CD14-positive monocyte (primary cell): ENCODE measurements around the gene LDHB. TPM values are rescaled to one million over a fixed set of nuclear protein-coding genes. Genes with fewer than 3 reads are reported as not detected.

ENCODE experiments used
- DNase-seq, 3 donors: peaks; one replicate each; pipeline ENCODE4 v3.0.0-alpha.2; 2011 to 2022
- H2AFZ ChIP-seq: 2 replicates; pipeline ENCODE4 v1.6.0; 2012; ENCODE audit warnings: mild to moderate bottlenecking, low read depth, low read length, inconsistent platforms; ENCODE audit not compliant: insufficient read depth, poor library complexity, severe bottlenecking
- H3K27ac ChIP-seq, 2 donors: 1 replicate in 1 of 2; 2 replicates in 1 of 2; pipeline ENCODE4 v1.5.1; 2012 to 2013; ENCODE audit warnings: low read length in 2 of 2, control low read depth in 1 of 2, inconsistent platforms in 1 of 2, low read depth in 1 of 2, mild to moderate bottlenecking in 1 of 2
- H3K27me3 ChIP-seq, 2 donors: one replicate each; pipeline versions ENCODE4 v1.6.0 to v1.6.1; 2011 to 2013; ENCODE audit warnings: low read length in 2 of 2; ENCODE audit not compliant: control insufficient read depth in 2 of 2, insufficient read depth in 2 of 2
- H3K36me3 ChIP-seq, 2 donors: replicated peaks in 1 of 2; 1 replicate in 1 of 2; 2 replicates in 1 of 2; pipeline versions ENCODE4 v1.5.1 to v1.6.1; 2012 to 2013; ENCODE audit warnings: low read length in 2 of 2, control low read depth in 1 of 2, inconsistent platforms in 1 of 2, mild to moderate bottlenecking in 1 of 2; ENCODE audit not compliant: insufficient read depth in 2 of 2, control insufficient read depth in 1 of 2
- H3K4me1 ChIP-seq, 2 donors: 1 replicate in 1 of 2; 2 replicates in 1 of 2; pipeline versions ENCODE4 v1.5.1 to v1.6.1; 2012 to 2013; ENCODE audit warnings: low read length in 2 of 2, control low read depth in 1 of 2, inconsistent platforms in 1 of 2, mild to moderate bottlenecking in 1 of 2, moderate library complexity in 1 of 2; ENCODE audit not compliant: insufficient read depth in 2 of 2, control insufficient read depth in 1 of 2
- H3K4me2 ChIP-seq: replicated peaks from 2 replicates; pipeline ENCODE3; 2012; ENCODE audit warnings: low read length, moderate library complexity, mild to moderate bottlenecking; ENCODE audit not compliant: poor library complexity, severe bottlenecking; ENCODE audit errors: extremely low read depth
- H3K4me3 ChIP-seq, 3 experiments: fragments of 200-600 bp in 1 of 3; sonication (generic) in 1 of 3; replicated peaks in 1 of 3; 1 replicate in 2 of 3; 2 replicates in 1 of 3; pipeline ENCODE4 v1.5.1; 2011 to 2013; ENCODE audit warnings: low read length in 3 of 3, mild to moderate bottlenecking in 3 of 3, control low read depth in 2 of 3, low read depth in 2 of 3, inconsistent platforms in 1 of 3, moderate library complexity in 1 of 3
- H3K79me2 ChIP-seq: 2 replicates; pipeline ENCODE4 v1.6.0; 2012; ENCODE audit warnings: mild to moderate bottlenecking, control low read depth, inconsistent platforms, low read length, moderate library complexity; ENCODE audit not compliant: insufficient read depth
- H3K9ac ChIP-seq: 2 replicates; pipeline ENCODE4 v1.6.0; 2017; ENCODE audit warnings: low read length, mild to moderate bottlenecking; ENCODE audit not compliant: insufficient read depth, poor library complexity, severe bottlenecking
- H3K9me3 ChIP-seq, 2 donors: replicated peaks in 1 of 2; 1 replicate in 1 of 2; 2 replicates in 1 of 2; pipeline versions ENCODE4 v1.5.1 to v1.6.1; 2012 to 2013; ENCODE audit warnings: low read length in 2 of 2, control low read depth in 1 of 2; ENCODE audit not compliant: control insufficient read depth in 1 of 2, insufficient read depth in 1 of 2
- H4K20me1 ChIP-seq: 2 replicates; pipeline ENCODE4 v1.6.0; 2012; ENCODE audit warnings: mild to moderate bottlenecking, low read length, control low read depth, moderate library complexity; ENCODE audit not compliant: insufficient read depth
- H3K27ac Mint-ChIP-seq, 7 donors: one replicate each; pipeline ENCODE4 v1.8.0; 2020; ENCODE audit warnings: mild to moderate bottlenecking in 7 of 7, mixed read lengths in 7 of 7, moderate library complexity in 6 of 7, inconsistent platforms in 2 of 7
- H3K27me3 Mint-ChIP-seq, 3 donors: one replicate each; pipeline ENCODE4 v1.8.0; 2021 to 2022; ENCODE audit warnings: low read depth in 3 of 3, mild to moderate bottlenecking in 3 of 3, mixed read lengths in 3 of 3, moderate library complexity in 3 of 3, inconsistent platforms in 1 of 3
- H3K36me3 Mint-ChIP-seq, 2 donors: one replicate each; pipeline ENCODE4 v1.8.0; 2020; ENCODE audit warnings: mixed read lengths in 2 of 2, inconsistent platforms in 1 of 2, mild to moderate bottlenecking in 1 of 2
- H3K4me1 Mint-ChIP-seq: one replicate; pipeline ENCODE4 v1.8.0; 2020; ENCODE audit warnings: mild to moderate bottlenecking, mixed read lengths
- H3K4me3 Mint-ChIP-seq, 2 donors: one replicate each; pipeline ENCODE4 v1.8.0; 2020; ENCODE audit warnings: mild to moderate bottlenecking in 2 of 2, mixed read lengths in 2 of 2, moderate library complexity in 1 of 2
- H3K9me3 Mint-ChIP-seq, 7 donors: one replicate each; pipeline ENCODE4 v1.8.0; 2020 to 2022; ENCODE audit warnings: mixed read lengths in 7 of 7, mild to moderate bottlenecking in 6 of 7, moderate library complexity in 6 of 7, inconsistent platforms in 2 of 7
- WGBS: methylation state at CpG from one replicate; pipeline ENCODE4 v1.1.5; 2013; ENCODE audit warnings: missing lambda C conversion rate; ENCODE audit not compliant: insufficient coverage; 5-methylcytosine and 5-hydroxymethylcytosine counted together
- intact Hi-C, 2 donors: fragments of 100-400 bp; cut with micrococcal nuclease; formaldehyde crosslinking; loops; one replicate each; pipeline versions ENCODE4 v1.15.0 to v1.15.1; 2023
- polyA plus RNA-seq, 3 donors: library from polyadenylated mRNA; depleted of rRNA in 1 of 3; unstranded in 2 of 3; stranded (reverse) in 1 of 3; fragments of 300-500 nt in 2 of 3; fragments of >200 nt in 1 of 3; fragmentation: Illumina TruSeq in 2 of 3; gene quantifications; 1 replicate in 2 of 3; 2 replicates in 1 of 3; pipeline ENCODE4 v1.2.3, GENCODE V29; 2012 to 2021
- TF ChIP-seq, protein P1 (sequence below): fragments of 200-600 bp; IDR thresholded peaks from one replicate; pipeline ENCODE4 v1.8.0; 2022; ENCODE audit warnings: antibody characterized with exemption, mild to moderate bottlenecking

Gene LDHB
- polyA plus RNA-seq, 3 donors, result 49.6 to 148 (median 121) TPM

DNA sequence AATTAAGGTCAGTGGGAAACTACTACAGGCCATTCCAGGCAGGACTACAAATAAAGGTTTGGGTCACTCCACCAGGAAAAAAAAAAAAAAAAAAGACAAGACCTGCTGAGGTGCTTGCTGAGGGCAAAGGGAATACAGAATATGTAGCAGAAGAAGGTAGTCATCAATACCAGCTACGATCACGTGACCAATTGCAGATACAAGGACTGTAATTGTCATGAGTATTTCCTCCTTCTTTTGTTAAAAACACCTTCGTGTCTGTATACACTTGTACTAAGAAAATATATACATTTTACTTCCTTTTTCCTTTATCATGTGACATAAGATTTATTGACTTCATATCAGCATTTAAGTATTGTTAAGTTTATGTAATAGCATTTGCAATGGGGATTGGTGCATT is 72.2 kb downstream of the LDHB start:
- Histone ChIP-seq H3K36me3 (no peaks in the 10 kb centered on the region), H3K27me3 (no peaks in the 10 kb centered on the region), H3K4me2 (no peak overlapping the region), H4K20me1 (no peaks in the 10 kb centered on the region), H2AFZ (no peak overlapping the region), H3K4me3 (no peak overlapping the region), H3K9ac (no peak overlapping the region), H3K4me1 (no peaks in the 10 kb centered on the region), H3K79me2 (no peaks in the 10 kb centered on the region), H3K27ac (no peak overlapping the region), H3K9me3 (peaks cover 0 to 15% of the 10 kb centered on the region in 2 donors)
- Mint-ChIP-seq H3K4me1 (peaks cover 8% of the 10 kb centered on the region), H3K27ac (no peak overlapping the region), H3K27me3 (no peaks in the 10 kb centered on the region), H3K9me3 (peaks cover 2 to 21% (median 12%) of the 10 kb centered on the region in 7 donors), H3K4me3 (no peak overlapping the region), H3K36me3 (no peaks in the 10 kb centered on the region)
- TF ChIP-seq, protein P1, sequence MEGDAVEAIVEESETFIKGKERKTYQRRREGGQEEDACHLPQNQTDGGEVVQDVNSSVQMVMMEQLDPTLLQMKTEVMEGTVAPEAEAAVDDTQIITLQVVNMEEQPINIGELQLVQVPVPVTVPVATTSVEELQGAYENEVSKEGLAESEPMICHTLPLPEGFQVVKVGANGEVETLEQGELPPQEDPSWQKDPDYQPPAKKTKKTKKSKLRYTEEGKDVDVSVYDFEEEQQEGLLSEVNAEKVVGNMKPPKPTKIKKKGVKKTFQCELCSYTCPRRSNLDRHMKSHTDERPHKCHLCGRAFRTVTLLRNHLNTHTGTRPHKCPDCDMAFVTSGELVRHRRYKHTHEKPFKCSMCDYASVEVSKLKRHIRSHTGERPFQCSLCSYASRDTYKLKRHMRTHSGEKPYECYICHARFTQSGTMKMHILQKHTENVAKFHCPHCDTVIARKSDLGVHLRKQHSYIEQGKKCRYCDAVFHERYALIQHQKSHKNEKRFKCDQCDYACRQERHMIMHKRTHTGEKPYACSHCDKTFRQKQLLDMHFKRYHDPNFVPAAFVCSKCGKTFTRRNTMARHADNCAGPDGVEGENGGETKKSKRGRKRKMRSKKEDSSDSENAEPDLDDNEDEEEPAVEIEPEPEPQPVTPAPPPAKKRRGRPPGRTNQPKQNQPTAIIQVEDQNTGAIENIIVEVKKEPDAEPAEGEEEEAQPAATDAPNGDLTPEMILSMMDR, result no peak
- no peak for DNase-seq
- no CpG with 5 or more reads among the region's 3 CpGs for WGBS
- intact Hi-C loops, result no loop called here

Other genes with a start within 250 kb of the LDHB start
- 10 to 100 TPM; 13.6 to 24.4 (median 16.2) TPM for gene PYROXD1, start 220.2 kb downstream of the LDHB start, polyA plus RNA-seq
- gene RECQL, start 156.2 kb downstream of the LDHB start, polyA plus RNA-seq, result 10 to 100 TPM; 16.0 to 21.7 (median 18.6) TPM
- gene GOLT1B, start 156.1 kb downstream of the LDHB start, polyA plus RNA-seq, result 10 to 100 TPM; 14.0 to 24.5 (median 21.4) TPM
- gene SPX, start 131.5 kb downstream of the LDHB start, polyA plus RNA-seq, result under 1 TPM in 1 of 3 donors, not detected in 2; 0.21 TPM
- not detected for gene GYS2, start 53.0 kb downstream of the LDHB start, polyA plus RNA-seq
- gene KCNJ8, start 116.9 kb upstream of the LDHB start, polyA plus RNA-seq, result not detected